ENCODE measurements around the gene FBXO39. TPM values are rescaled to one million over a fixed set of nuclear protein-coding genes. Genes with fewer than 3 reads are reported as not detected.

FBXO39 gene
- total and polyA plus RNA-seq, 2 donors (not counting 3 experiments of a cell fraction or from before 2014, with no cell fraction given), result 0.20 to 3.1 TPM

- Histone ChIP-seq H3K4me3 (replicated peaks in 1 of 3; ENCODE audit: insufficient read depth in 1 of 3, low read depth in 1 of 3, low read length in 3 of 3) (no peak overlapping the region), H3K79me2 (ENCODE audit: control insufficient read depth, insufficient read depth, low read length) (no peaks in the 10 kb centered on the region), H4K20me1 (replicated peaks; ENCODE audit: control insufficient read depth, extremely low read depth, insufficient read depth, low read length) (no peaks in the 10 kb centered on the region), H3K27me3 (ENCODE audit: control insufficient read depth in 2 of 2, insufficient read depth in 2 of 2, low read length in 2 of 2) (peaks cover 3 to 5% of the 10 kb centered on the region in 2 experiments), H2AFZ (ENCODE audit: low read depth, low read length) (no peak overlapping the region), H3K4me2 (ENCODE audit: insufficient read depth, low read length) (no peak overlapping the region), H3K9me1 (replicated peaks; ENCODE audit: control insufficient read depth, extremely low read depth, insufficient read depth, low read length) (no peaks in the 10 kb centered on the region), H3K27ac (ENCODE audit: insufficient read depth, low read depth, low read length) (no peak overlapping the region), H3K9me3 (replicated peaks; ENCODE audit: control insufficient read depth, insufficient read depth, low read length) (no peaks in the 10 kb centered on the region), H3K36me3 (ENCODE audit: control insufficient read depth in 2 of 2, extremely low read depth in 1 of 2, insufficient read depth in 2 of 2, low read length in 2 of 2) (no peaks in the 10 kb centered on the region), H3K9ac (replicated peaks; ENCODE audit: extremely low read depth, insufficient read depth, low read length) (no peak overlapping the region), H3K4me1 (ENCODE audit: control insufficient read depth, extremely low read depth, insufficient read depth, low read length) (peaks cover 23% of the 10 kb centered on the region)
- no peak for TF ChIP-seq JUN (IDR thresholded peaks at IDR 0.05; ENCODE audit: borderline replicate concordance, insufficient read depth, insufficient read length, low read depth)
- no peak for TF ChIP-seq GATA2 (IDR thresholded peaks at IDR 0.05; ENCODE audit: insufficient read depth, insufficient read length, low read depth, low read length)
- TF ChIP-seq POLR2A (IDR thresholded peaks at IDR 0.05; ENCODE audit: low read depth, low read length), result no peak
- TF ChIP-seq FOS (IDR thresholded peaks at IDR 0.05; ENCODE audit: borderline replicate concordance, insufficient read depth, low read length), result no peak
- TF ChIP-seq POLR2AphosphoS5 (IDR thresholded peaks at IDR 0.05; ENCODE audit: insufficient read depth, low read depth, low read length), result no peak
- TF ChIP-seq MAX (IDR thresholded peaks at IDR 0.05; ENCODE audit: insufficient read depth, insufficient read length), result no peak
- no peak for TF ChIP-seq MYC (IDR thresholded peaks at IDR 0.05; ENCODE audit: low read depth, low read length)
- TF ChIP-seq EZH2 (IDR thresholded peaks at IDR 0.05; ENCODE audit: borderline replicate concordance, low read depth, low read length, severe bottlenecking), result no peak
- TF ChIP-seq CTCF (IDR thresholded peaks at IDR 0.05; ENCODE audit: extremely low read depth in 1 of 2, insufficient read depth in 1 of 2, low read depth in 1 of 2, low read length in 2 of 2), result no peak
- ChIA-PET POLR2A (no interaction called here), CTCF (interaction anchor here (0.9 to 5.8 kb wide), 4 partner anchors 12 to 145 kb away, joined by 3 to 81 read pairs (median 10); partner anchors contain the start of gene SLC13A5)
- FAIRE-seq (no peak), DNase-seq (ENCODE audit: low read depth, low spot score) (no peak)
- no TSS peak for BruUV-seq (replicated peaks)
- intact Hi-C loops (cut with micrococcal nuclease) (loop anchor here (1.0 to 5.0 kb wide), 2 partner anchors 52 to 671 kb away; no protein-coding TSS in a partner anchor), dilution Hi-C loops (cut with MboI; ENCODE audit: extremely low pct_ligation_motif_present, low sequenced_read_pairs) (no loop called here)
These were observed 27.4 kb upstream of the FBXO39 start for GRCh38 chr17:6748617-6749016.

All from endothelial cell of umbilical vein (primary cell).